ENCODE data around the gene NDEL1.

NDEL1 gene

DNA sequence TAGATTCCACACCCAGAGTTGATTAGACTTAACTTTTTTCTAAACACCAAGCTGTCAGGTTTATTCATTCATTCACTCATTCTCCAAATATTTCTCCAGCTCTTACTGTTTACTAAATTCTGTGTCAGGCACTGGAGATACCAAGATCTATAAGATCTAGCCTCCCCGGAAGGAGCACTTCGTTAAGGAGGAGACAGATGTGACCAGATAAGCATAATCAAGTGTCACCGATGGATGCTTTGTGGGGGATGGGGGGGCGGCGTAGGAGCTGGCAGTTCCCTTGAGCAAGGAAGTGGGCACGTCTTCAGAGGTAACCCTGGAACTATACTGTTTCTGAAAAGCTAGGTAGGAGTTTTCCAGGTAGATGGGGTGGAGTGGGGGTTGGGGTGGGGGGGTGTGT, 48.8 kb upstream of the NDEL1 start:
- POLR2A ChIA-PET: interaction anchor here (0.6 to 1.9 kb wide), 2 partner anchors 19 to 49 kb away, joined by 4 to 6 read pairs; partner anchors contain the start of gene NDEL1

DNA sequence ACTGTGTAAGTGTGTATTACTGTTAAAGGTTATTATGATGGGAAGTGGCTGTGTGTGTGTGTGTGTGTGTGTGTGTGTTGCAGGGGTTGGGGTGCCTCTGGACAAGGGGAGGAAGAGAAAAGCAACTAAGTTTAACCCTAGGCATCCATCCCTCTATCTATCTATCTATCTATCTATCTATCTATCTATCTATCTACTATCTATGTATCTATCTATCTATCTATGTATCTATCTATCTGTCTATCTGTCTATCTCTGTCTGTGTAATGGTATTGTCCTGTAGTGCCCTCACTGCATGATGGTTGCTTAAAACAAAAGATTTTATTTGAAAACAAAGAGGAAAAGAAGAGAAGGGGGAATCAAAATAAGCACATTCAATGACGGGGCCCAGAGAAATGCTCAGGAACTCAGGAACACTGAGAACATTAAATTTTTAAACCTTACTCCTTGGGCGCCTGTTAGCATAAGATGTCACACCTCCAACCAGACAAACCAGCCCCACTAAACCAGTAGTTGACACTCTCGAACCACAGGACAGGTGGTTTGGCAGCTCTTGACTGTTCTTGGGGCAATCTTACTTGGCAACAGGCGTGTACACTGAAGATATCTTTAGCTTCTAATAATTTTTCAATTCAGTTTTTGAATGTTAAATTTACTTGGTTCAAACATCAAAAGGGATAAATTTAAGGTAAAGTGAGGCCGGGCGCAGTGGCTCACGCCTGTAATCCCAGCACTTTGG, 47.6 kb upstream of the NDEL1 start:
- no peak for TF ChIP-seq ZFP69B (tag by site-specific recombination; IDR thresholded peaks at IDR 0.05)
- TF ChIP-seq ZNF366 (tag by site-specific recombination; conservative IDR thresholded peaks at IDR 0.05): 0 out of 2 replicates have a peak, but pooled peaks have one; percentile 31
- TF ChIP-seq, protein P1, sequence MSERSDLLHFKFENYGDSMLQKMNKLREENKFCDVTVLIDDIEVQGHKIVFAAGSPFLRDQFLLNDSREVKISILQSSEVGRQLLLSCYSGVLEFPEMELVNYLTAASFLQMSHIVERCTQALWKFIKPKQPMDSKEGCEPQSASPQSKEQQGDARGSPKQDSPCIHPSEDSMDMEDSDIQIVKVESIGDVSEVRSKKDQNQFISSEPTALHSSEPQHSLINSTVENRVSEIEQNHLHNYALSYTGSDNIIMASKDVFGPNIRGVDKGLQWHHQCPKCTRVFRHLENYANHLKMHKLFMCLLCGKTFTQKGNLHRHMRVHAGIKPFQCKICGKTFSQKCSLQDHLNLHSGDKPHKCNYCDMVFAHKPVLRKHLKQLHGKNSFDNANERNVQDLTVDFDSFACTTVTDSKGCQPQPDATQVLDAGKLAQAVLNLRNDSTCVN (tag by site-specific recombination; optimal IDR thresholded peaks at IDR 0.05): no peak
- no peaks in the 10 kb centered on the region for H3K9me3 ChIP-seq (ENCODE audit: control insufficient read depth, insufficient read depth, low read depth, low read length)
- ChIA-PET POLR2A (interaction anchor here (0.8 to 2.4 kb wide), 3 partner anchors 12 to 243 kb away, joined by 4 to 10 read pairs (median 6); partner anchors contain the start of genes KRABD2, MYH10 and NDEL1), CTCF (interaction anchor here (0.6 to 1.2 kb wide), 2 partner anchors 161 to 398 kb away, joined by 3 to 4 read pairs; no protein-coding TSS in a partner anchor)
- H3K4me3 ChIP-seq (ENCODE audit: low read depth, low read length): no peak overlapping the region
- H3K27ac ChIP-seq (ENCODE audit: extremely low read depth, low read depth, low read length): no peak overlapping the region
- no peaks in the 10 kb centered on the region for H3K4me1 ChIP-seq (ENCODE audit: control insufficient read depth, insufficient read depth, low read length)
- no peaks in the 10 kb centered on the region for H3K36me3 ChIP-seq (ENCODE audit: control insufficient read depth in 2 of 2, insufficient read depth in 1 of 2, low read length in 2 of 2)

More for the DNA sequence above, 48.8 kb upstream of the NDEL1 start:
- TF ChIP-seq ZNF19 (tag by site-specific recombination; IDR thresholded peaks at IDR 0.05; ENCODE audit: low read depth) (no peak), HOXA7 (CRISPR knock-in tag; IDR thresholded peaks at IDR 0.05; ENCODE audit: borderline replicate concordance) (no peak)
- TF ChIP-seq, protein P2, sequence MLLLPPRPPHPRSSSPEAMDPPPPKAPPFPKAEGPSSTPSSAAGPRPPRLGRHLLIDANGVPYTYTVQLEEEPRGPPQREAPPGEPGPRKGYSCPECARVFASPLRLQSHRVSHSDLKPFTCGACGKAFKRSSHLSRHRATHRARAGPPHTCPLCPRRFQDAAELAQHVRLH (tag by site-specific recombination; IDR thresholded peaks at IDR 0.05): no peak
- TF ChIP-seq, protein P3, sequence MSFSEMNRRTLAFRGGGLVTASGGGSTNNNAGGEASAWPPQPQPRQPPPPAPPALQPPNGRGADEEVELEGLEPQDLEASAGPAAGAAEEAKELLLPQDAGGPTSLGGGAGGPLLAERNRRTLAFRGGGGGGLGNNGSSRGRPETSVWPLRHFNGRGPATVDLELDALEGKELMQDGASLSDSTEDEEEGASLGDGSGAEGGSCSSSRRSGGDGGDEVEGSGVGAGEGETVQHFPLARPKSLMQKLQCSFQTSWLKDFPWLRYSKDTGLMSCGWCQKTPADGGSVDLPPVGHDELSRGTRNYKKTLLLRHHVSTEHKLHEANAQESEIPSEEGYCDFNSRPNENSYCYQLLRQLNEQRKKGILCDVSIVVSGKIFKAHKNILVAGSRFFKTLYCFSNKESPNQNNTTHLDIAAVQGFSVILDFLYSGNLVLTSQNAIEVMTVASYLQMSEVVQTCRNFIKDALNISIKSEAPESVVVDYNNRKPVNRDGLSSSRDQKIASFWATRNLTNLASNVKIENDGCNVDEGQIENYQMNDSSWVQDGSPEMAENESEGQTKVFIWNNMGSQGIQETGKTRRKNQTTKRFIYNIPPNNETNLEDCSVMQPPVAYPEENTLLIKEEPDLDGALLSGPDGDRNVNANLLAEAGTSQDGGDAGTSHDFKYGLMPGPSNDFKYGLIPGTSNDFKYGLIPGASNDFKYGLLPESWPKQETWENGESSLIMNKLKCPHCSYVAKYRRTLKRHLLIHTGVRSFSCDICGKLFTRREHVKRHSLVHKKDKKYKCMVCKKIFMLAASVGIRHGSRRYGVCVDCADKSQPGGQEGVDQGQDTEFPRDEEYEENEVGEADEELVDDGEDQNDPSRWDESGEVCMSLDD (tag by site-specific recombination; IDR thresholded peaks at IDR 0.05): no peak
- Histone ChIP-seq H3K36me3 (ENCODE audit: control insufficient read depth in 2 of 2, insufficient read depth in 1 of 2, low read length in 2 of 2) (peaks cover under 1 to 6% of the 10 kb centered on the region in 2 experiments; a peak in 2 of 3 replicates), H3K4me1 (ENCODE audit: control insufficient read depth, insufficient read depth, low read length) (peaks cover under 1% of the 10 kb centered on the region; the same call in 1 of the 2 replicates), H3K27ac (ENCODE audit: extremely low read depth, low read depth, low read length) (no peak overlapping the region), H3K9me3 (ENCODE audit: control insufficient read depth, insufficient read depth, low read depth, low read length) (no peaks in the 10 kb centered on the region), H3K4me3 (ENCODE audit: low read depth, low read length) (no peak overlapping the region)
- CTCF ChIA-PET: interaction anchor here (0.6 to 1.7 kb wide), 7 partner anchors 9 to 399 kb away, joined by 3 to 8 read pairs (median 3); partner anchors contain the start of gene KRABD2

DNA sequence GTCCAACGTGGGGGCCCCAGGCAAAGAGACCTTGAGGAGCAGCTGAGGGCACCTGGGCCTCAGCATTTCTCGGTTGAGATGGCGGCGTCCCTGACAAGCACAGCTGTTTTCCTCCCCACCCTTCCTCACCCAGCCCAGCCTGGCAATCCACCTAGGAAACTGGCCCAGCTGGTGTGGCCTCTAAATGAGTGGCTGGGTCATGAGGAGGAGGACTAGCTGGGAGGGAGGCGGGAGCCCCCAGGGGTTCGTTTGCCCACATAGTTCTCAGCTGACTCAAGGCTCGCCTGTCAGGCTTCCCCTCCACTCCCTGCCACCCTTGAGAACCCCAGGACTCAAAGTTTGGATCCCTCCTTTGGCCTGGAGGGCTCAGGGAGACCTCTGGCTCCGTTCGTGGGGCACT, 44.0 kb upstream of the NDEL1 start:
- TF ChIP-seq GLIS1 (tag by site-specific recombination; IDR thresholded peaks at IDR 0.05): peak; percentile 73
- TF ChIP-seq, protein P4, sequence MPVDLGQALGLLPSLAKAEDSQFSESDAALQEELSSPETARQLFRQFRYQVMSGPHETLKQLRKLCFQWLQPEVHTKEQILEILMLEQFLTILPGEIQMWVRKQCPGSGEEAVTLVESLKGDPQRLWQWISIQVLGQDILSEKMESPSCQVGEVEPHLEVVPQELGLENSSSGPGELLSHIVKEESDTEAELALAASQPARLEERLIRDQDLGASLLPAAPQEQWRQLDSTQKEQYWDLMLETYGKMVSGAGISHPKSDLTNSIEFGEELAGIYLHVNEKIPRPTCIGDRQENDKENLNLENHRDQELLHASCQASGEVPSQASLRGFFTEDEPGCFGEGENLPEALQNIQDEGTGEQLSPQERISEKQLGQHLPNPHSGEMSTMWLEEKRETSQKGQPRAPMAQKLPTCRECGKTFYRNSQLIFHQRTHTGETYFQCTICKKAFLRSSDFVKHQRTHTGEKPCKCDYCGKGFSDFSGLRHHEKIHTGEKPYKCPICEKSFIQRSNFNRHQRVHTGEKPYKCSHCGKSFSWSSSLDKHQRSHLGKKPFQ (tag by site-specific recombination; IDR thresholded peaks at IDR 0.05): no peak
- no peak overlapping the region for H3K27ac ChIP-seq (ENCODE audit: extremely low read depth, low read depth, low read length)
- no peaks in the 10 kb centered on the region for H3K9me3 ChIP-seq (ENCODE audit: control insufficient read depth, insufficient read depth, low read depth, low read length)
- POLR2A ChIA-PET: no interaction called here
- no peak overlapping the region for H3K4me3 ChIP-seq (ENCODE audit: low read depth, low read length)
- no peaks in the 10 kb centered on the region for H3K36me3 ChIP-seq (ENCODE audit: control insufficient read depth in 2 of 2, insufficient read depth in 1 of 2, low read length in 2 of 2)
- no peaks in the 10 kb centered on the region for H3K4me1 ChIP-seq (ENCODE audit: control insufficient read depth, insufficient read depth, low read length)
- CTCF ChIA-PET: interaction anchor here (1.0 kb wide), 1 partner anchor 8 kb away, joined by 4 read pairs; no protein-coding TSS in a partner anchor

DNA sequence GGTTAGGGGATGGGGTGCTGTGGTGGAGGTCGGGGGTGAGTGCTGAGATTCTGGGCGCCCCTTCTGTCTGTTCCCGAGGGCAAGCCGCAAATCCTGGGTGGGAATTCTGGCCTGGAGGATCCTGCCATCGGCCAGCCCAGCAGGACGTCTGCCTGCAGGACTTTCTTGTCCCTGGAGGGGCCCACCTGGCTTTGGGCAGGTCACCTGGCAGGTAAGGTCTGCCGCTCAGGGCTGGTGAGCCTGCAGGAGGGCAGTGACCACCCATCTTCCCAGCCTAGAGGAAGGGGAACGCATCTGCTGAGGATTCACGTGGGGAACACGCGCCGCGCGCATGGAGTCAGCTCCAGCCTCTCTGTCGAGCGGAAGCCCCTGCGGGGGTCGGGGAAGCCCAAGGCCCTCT, 43.4 kb upstream of the NDEL1 start:
- Histone ChIP-seq H3K4me1 (ENCODE audit: control insufficient read depth, insufficient read depth, low read length) (no peaks in the 10 kb centered on the region), H3K9me3 (ENCODE audit: control insufficient read depth, insufficient read depth, low read depth, low read length) (no peaks in the 10 kb centered on the region), H3K4me3 (ENCODE audit: low read depth, low read length) (no peak overlapping the region), H3K27ac (ENCODE audit: extremely low read depth, low read depth, low read length) (no peak overlapping the region), H3K36me3 (ENCODE audit: control insufficient read depth in 2 of 2, insufficient read depth in 1 of 2, low read length in 2 of 2) (no peaks in the 10 kb centered on the region)
- ChIA-PET CTCF (interaction anchor here (0.5 kb wide), 1 partner anchor 8 kb away, joined by 3 read pairs; no protein-coding TSS in a partner anchor), POLR2A (no interaction called here)
- TF ChIP-seq ZNF510 (tag by site-specific recombination; IDR thresholded peaks at IDR 0.05; ENCODE audit: insufficient replicate concordance) (no peak), ZNF311 (tag by site-specific recombination; IDR thresholded peaks at IDR 0.05; ENCODE audit: borderline replicate concordance) (no peak), OSR2 (tag by site-specific recombination; IDR thresholded peaks at IDR 0.05) (no peak), GLIS2 (tag by site-specific recombination; IDR thresholded peaks at IDR 0.05) (no peak), ZNF768 (tag by site-specific recombination; IDR thresholded peaks at IDR 0.05) (no peak), ZNF37A (tag by site-specific recombination; IDR thresholded peaks at IDR 0.05) (no peak), ZNF146 (tag by site-specific recombination; IDR thresholded peaks at IDR 0.05) (no peak), KLF10 (tag by site-specific recombination; IDR thresholded peaks at IDR 0.05) (no peak), ZNF530 (tag by site-specific recombination; IDR thresholded peaks at IDR 0.05; ENCODE audit: low read depth) (no peak), ZNF302 (tag by site-specific recombination; IDR thresholded peaks at IDR 0.05; ENCODE audit: low read depth) (no peak), ZNF426 (tag by site-specific recombination; IDR thresholded peaks at IDR 0.05) (no peak), MEIS1 (CRISPR knock-in tag; IDR thresholded peaks at IDR 0.05; ENCODE audit: borderline replicate concordance) (no peak)

All from HEK293 (cell line).